DMS153 (cell line): Measurements from ENCODE around the gene RNFT2.
"Not testable (repeated sequence)": the region's sequence is repeated elsewhere in the genome, so short reads cannot be mapped to it uniquely, and the experiment has no call there.

Experiments used
- DNase-seq: peaks from one replicate; lab custom pipeline; 2025; lab: John Stamatoyannopoulos, UW

RNFT2 gene

GRCh38 chr12:116744766-116745165 lies 6.7 kb downstream of the RNFT2 start:
- DNase-seq = no peak

GRCh38 chr12:116745554-116745953 lies 7.4 kb downstream of the RNFT2 start:
- DNase-seq = no peak

- no peak for DNase-seq
Observed at GRCh38 chr12:116749884-116750283, 11.8 kb downstream of the RNFT2 start.

- DNase-seq = no peak
Observed at GRCh38 chr12:116750298-116750697, 12.2 kb downstream of the RNFT2 start.

- DNase-seq = not testable (repeated sequence)
Observed at GRCh38 chr12:116754097-116754496, 16.0 kb downstream of the RNFT2 start.

GRCh38 chr12:116754783-116755182 lies 16.7 kb downstream of the RNFT2 start:
- DNase-seq = not testable (repeated sequence)

GRCh38 chr12:116759783-116760621 lies 21.9 kb downstream of the RNFT2 start:
- DNase-seq = no peak

GRCh38 chr12:116760622-116761020 lies 22.5 kb downstream of the RNFT2 start:
- DNase-seq = no peak

GRCh38 chr12:116761499-116761898 lies 23.4 kb downstream of the RNFT2 start:
- no peak for DNase-seq

- DNase-seq = no peak
Observed at GRCh38 chr12:116765271-116765670, 27.2 kb downstream of the RNFT2 start.

- DNase-seq = no peak
Observed at GRCh38 chr12:116766285-116766684, 28.2 kb downstream of the RNFT2 start.

- DNase-seq = no peak
Observed at GRCh38 chr12:116766746-116767145, 28.6 kb downstream of the RNFT2 start.

- DNase-seq = no peak
Observed at GRCh38 chr12:116771651-116772050, 33.5 kb downstream of the RNFT2 start.

GRCh38 chr12:116773276-116773731 lies 35.2 kb downstream of the RNFT2 start:
- no peak for DNase-seq

- DNase-seq = no peak
Observed at GRCh38 chr12:116774020-116774419, 35.9 kb downstream of the RNFT2 start.

GRCh38 chr12:116777245-116777644 lies 39.1 kb downstream of the RNFT2 start:
- DNase-seq = no peak

- no peak for DNase-seq
Observed at GRCh38 chr12:116779597-116779996, 41.5 kb downstream of the RNFT2 start.

- DNase-seq = no peak
Observed at GRCh38 chr12:116780942-116781341, 42.8 kb downstream of the RNFT2 start.

- DNase-seq = no peak
Observed at GRCh38 chr12:116783525-116784237, 45.6 kb downstream of the RNFT2 start.

- DNase-seq = no peak
Observed at GRCh38 chr12:116784238-116784612, 46.1 kb downstream of the RNFT2 start.

- not testable (repeated sequence) for DNase-seq
Observed at GRCh38 chr12:116789562-116789961, 51.4 kb downstream of the RNFT2 start.

- no peak for DNase-seq
Observed at GRCh38 chr12:116790066-116790465, 52.0 kb downstream of the RNFT2 start.

- no peak for DNase-seq
Observed at GRCh38 chr12:116792403-116792802, 54.3 kb downstream of the RNFT2 start.
